ENCODE data around the gene ZDHHC6. TPM values are rescaled to one million over a fixed set of nuclear protein-coding genes. Genes with fewer than 3 reads are reported as not detected.
"Not testable (repeated sequence)": the region's sequence is repeated elsewhere in the genome, so short reads cannot be mapped to it uniquely, and the experiment has no call there.

The ZDHHC6 gene
- total RNA-seq: 19.9 TPM

GRCh38 chr10:112446855-112447619, at the start of gene ZDHHC6, which contains the start of gene VTI1A:
TSS of gene ZDHHC6 (minus strand) at chr10:112446914. CDS start at chr10:112445436, 1,478 bp downstream.
TSS of gene VTI1A (plus strand) at chr10:112447215. CDS start at chr10:112447374, 159 bp downstream.
- ATAC-seq: peak; percentile 98

GRCh38 chr10:112492736-112493135, 46.0 kb upstream of the ZDHHC6 start:
- ATAC-seq: no peak

GRCh38 chr10:112491144-112491543, 44.4 kb upstream of the ZDHHC6 start:
- no peak for ATAC-seq

- no peak for ATAC-seq
Observed at GRCh38 chr10:112490545-112490944, 43.8 kb upstream of the ZDHHC6 start.

GRCh38 chr10:112487964-112488363, 41.2 kb upstream of the ZDHHC6 start:
- no peak for ATAC-seq

GRCh38 chr10:112484399-112484798, 37.7 kb upstream of the ZDHHC6 start:
- ATAC-seq: no peak

GRCh38 chr10:112481602-112482001, 34.9 kb upstream of the ZDHHC6 start:
- no peak for ATAC-seq

- no peak for ATAC-seq
Observed at GRCh38 chr10:112475575-112476218, 29.0 kb upstream of the ZDHHC6 start.

GRCh38 chr10:112471878-112472487, 25.3 kb upstream of the ZDHHC6 start:
- ATAC-seq: peak; percentile 52

GRCh38 chr10:112467541-112468075, 20.9 kb upstream of the ZDHHC6 start:
- no peak for ATAC-seq

- ATAC-seq: no peak
Observed at GRCh38 chr10:112466802-112467201, 20.1 kb upstream of the ZDHHC6 start.

- no peak for ATAC-seq
Observed at GRCh38 chr10:112465299-112465883, 18.7 kb upstream of the ZDHHC6 start.

- not testable (repeated sequence) for ATAC-seq
Observed at GRCh38 chr10:112464074-112464473, 17.4 kb upstream of the ZDHHC6 start.

GRCh38 chr10:112461029-112461887, 14.5 kb upstream of the ZDHHC6 start:
- ATAC-seq: peak; percentile 76

GRCh38 chr10:112460366-112460765, 13.7 kb upstream of the ZDHHC6 start:
- ATAC-seq: no peak

GRCh38 chr10:112456533-112456932, 9.8 kb upstream of the ZDHHC6 start:
- ATAC-seq: no peak

GRCh38 chr10:112454910-112455779, 8.4 kb upstream of the ZDHHC6 start:
- no peak for ATAC-seq

- ATAC-seq: no peak
Observed at GRCh38 chr10:112448888-112449287, 2.2 kb upstream of the ZDHHC6 start.

- no peak for ATAC-seq
Observed at GRCh38 chr10:112447620-112447928, 860 bp upstream of the ZDHHC6 start.

GRCh38 chr10:112446055-112446854, 459 bp downstream of the ZDHHC6 start:
- no peak for ATAC-seq
